Type B pancreatic cell (in vitro differentiated cells): ENCODE results near the gene ACKR1. TPM values are rescaled to one million over a fixed set of nuclear protein-coding genes. Genes with fewer than 3 reads are reported as not detected.

Experiments
- DNase-seq: peaks from one replicate; pipeline ENCODE4 v3.0.0; 2021; ENCODE audit warnings: mixed read lengths; ENCODE audit not compliant: unreplicated experiment; ENCODE audit errors: extremely low spot score
- H3K27ac Mint-ChIP-seq: 2 replicates; pipeline ENCODE4 v1.8.0; 2021; ENCODE audit warnings: mild to moderate bottlenecking, mixed read lengths
- H3K27me3 Mint-ChIP-seq: 2 replicates; pipeline ENCODE4 v1.8.0; 2021; ENCODE audit warnings: mixed read lengths
- H3K36me3 Mint-ChIP-seq: 2 replicates; pipeline ENCODE4 v1.8.0; 2021; ENCODE audit warnings: mixed read lengths
- H3K4me1 Mint-ChIP-seq: one replicate; pipeline ENCODE4 v1.8.0; 2021; ENCODE audit warnings: mixed read lengths; ENCODE audit not compliant: unreplicated experiment
- H3K4me3 Mint-ChIP-seq: 2 replicates; pipeline ENCODE4 v1.8.0; 2021; ENCODE audit warnings: mild to moderate bottlenecking, mixed read lengths
- H3K9me3 Mint-ChIP-seq: 2 replicates; pipeline ENCODE4 v1.8.0; 2021; ENCODE audit warnings: mixed read lengths
- total RNA-seq: library from RNA; stranded (reverse); gene quantifications from 2 replicates; pipeline ENCODE4 v1.2.1, GENCODE V29; 2021; ENCODE audit warnings: low replicate concordance
- TF ChIP-seq, protein P1 (sequence below): fragments of 200-600 bp; sonication (generic); conservative IDR thresholded peaks from 2 replicates; pipeline ENCODE4 v1.5.0; 2021; ENCODE audit warnings: antibody characterized with exemption, mild to moderate bottlenecking

Gene ACKR1
- total RNA-seq, 1 donor from 2014 or later = 0.63 TPM

DNA sequence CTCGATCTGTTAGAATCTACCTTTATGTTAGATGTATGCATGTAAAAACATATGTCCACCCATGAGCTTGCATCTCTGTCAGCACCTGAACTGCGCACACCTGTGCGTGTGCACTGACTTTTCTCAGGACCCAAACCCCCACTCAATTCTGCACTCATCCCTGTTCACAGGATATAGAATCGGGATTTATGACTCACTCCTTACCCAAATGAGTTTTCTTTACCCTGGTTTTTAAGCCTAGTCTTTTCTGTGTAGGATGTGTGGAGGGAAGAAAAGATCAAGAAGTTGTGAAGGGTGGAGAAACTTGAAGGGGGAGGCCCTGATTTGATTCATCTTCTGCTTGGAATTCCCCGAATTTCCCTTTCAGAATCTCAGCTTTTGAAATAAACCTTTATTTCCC, 2.4 kb downstream of the ACKR1 start:
- Mint-ChIP-seq H3K4me3 (no peak overlapping the region), H3K36me3 (no peaks in the 10 kb centered on the region), H3K27me3 (peaks cover 71% of the 10 kb centered on the region), H3K9me3 (no peaks in the 10 kb centered on the region), H3K4me1 (no peaks in the 10 kb centered on the region), H3K27ac (no peak overlapping the region)
- DNase-seq = no peak
- TF ChIP-seq, protein P1, sequence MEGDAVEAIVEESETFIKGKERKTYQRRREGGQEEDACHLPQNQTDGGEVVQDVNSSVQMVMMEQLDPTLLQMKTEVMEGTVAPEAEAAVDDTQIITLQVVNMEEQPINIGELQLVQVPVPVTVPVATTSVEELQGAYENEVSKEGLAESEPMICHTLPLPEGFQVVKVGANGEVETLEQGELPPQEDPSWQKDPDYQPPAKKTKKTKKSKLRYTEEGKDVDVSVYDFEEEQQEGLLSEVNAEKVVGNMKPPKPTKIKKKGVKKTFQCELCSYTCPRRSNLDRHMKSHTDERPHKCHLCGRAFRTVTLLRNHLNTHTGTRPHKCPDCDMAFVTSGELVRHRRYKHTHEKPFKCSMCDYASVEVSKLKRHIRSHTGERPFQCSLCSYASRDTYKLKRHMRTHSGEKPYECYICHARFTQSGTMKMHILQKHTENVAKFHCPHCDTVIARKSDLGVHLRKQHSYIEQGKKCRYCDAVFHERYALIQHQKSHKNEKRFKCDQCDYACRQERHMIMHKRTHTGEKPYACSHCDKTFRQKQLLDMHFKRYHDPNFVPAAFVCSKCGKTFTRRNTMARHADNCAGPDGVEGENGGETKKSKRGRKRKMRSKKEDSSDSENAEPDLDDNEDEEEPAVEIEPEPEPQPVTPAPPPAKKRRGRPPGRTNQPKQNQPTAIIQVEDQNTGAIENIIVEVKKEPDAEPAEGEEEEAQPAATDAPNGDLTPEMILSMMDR = no peak

DNA sequence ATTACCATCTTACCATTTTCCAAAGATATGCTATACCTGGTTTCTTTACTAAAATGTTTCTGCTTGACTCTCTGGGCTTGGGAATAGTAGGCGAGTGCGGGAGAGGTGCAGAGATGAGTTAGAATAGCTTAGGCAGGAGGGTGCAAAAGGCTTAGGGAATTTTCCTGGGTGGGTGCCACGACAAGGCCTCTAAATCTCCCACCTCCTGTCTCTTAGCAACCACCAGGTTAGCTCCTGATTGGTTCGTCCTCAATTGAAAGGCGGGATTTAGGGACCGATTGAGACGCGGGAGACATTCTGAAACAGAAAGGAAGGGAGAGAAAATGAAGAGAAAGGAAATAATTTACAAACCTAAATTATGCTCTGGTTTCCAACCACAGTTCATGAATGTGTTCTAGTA, 3.1 kb downstream of the ACKR1 start:
- Mint-ChIP-seq H3K4me1 (no peaks in the 10 kb centered on the region), H3K27ac (no peak overlapping the region), H3K9me3 (no peaks in the 10 kb centered on the region), H3K27me3 (peaks cover 73% of the 10 kb centered on the region), H3K4me3 (no peak overlapping the region), H3K36me3 (no peaks in the 10 kb centered on the region)
- TF ChIP-seq, protein P1 = no peak
- no peak for DNase-seq

DNA sequence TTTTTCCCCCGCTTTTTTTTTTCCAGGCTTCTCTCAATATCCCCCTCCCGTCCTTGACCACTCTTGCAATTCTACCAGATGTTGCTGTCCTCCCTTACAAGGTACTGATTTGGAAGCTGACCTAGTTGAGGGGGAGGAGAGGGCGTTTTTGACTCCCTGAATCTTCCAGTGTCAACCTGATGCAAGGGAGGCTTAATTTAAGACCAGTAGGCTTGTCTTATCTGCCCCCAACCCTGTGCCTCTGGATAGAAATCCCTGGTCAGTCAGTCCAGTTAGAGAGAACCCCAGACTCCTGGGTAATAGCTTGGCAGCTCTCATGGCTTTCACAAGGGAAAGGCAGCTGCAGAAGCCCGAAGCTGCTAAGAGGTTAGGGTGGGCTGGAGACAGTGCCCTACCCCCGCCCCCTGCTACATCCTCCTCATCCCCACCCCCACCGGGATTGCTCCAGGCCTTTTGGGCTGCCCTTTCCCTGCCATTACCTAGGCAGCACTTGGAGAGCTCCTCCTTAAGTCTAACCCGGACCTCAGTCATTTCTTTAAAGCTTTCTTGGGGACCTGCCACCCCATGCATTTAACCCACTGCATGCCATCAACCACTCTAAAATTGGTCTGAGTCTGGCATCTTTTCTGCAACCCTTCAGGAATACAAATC, 3.6 kb downstream of the ACKR1 start:
- Mint-ChIP-seq H3K27me3 (peaks cover 75% of the 10 kb centered on the region), H3K36me3 (no peaks in the 10 kb centered on the region), H3K4me3 (no peak overlapping the region), H3K27ac (no peak overlapping the region), H3K9me3 (no peaks in the 10 kb centered on the region), H3K4me1 (no peaks in the 10 kb centered on the region)
- TF ChIP-seq, protein P1 = no peak
- DNase-seq = no peak

DNA sequence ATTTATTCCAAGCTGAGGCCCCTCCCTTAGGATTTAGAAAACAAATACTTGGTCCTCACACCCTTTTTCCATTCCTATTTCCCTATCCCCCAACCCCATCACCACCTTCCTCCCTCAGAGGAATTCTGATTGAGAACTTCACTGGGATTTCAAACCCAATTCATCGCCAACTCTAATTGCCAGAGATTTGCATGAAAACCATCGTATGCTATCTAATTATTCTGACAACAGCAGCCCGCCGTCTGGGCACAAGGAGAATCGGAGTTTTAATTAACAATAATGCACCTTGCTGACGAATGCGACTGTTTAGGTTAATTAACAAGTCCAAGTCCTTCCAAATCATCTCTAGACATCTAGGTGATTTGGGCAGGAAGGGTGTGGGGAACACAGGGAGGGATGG, 4.4 kb downstream of the ACKR1 start:
- Mint-ChIP-seq H3K27me3 (peaks cover 74% of the 10 kb centered on the region), H3K36me3 (no peaks in the 10 kb centered on the region)

DNA sequence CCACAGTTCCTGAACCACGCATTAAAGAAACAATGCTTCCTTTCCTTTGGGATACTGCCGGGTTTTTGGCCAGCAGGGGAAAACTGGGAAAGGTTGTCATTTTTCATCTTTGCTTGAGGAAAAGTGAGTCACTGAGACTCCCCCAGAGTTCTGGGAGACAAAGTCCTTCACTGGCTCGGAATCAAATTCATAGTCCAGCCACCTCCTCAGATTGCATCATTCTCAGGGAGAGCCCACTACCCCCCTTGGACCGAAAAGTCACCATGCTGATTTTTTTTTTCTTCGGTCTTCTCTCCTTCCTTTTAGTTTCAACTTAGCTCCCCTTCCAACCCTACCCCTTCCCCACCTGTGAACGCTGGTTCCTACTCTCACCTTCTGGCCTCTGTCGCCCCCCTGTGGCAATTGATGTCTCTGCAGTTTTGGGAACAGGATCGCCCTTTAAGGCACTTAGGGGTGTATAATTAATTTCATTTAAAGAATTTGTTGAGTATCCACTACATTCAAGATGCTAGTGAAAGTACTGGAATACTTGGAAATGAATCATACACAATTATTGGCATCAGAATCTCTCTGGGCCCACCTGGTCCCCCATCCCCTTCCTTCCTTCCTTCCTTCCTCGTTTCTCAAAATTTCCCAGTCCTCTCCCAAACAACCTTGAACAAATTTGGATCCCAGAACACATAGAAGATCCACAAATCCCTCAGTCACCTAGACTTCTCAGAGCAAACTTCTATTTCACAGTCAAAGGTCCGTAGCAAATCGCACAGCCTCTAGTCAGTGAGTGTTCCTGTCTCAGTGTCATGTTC, 6.9 kb downstream of the ACKR1 start:
- peaks cover 74% of the 10 kb centered on the region for H3K27me3 Mint-ChIP-seq

More for the DNA sequence above, 4.4 kb downstream of the ACKR1 start:
- no peak overlapping the region for H3K4me3 Mint-ChIP-seq
- H3K9me3 Mint-ChIP-seq = no peaks in the 10 kb centered on the region
- no peak overlapping the region for H3K27ac Mint-ChIP-seq
- H3K4me1 Mint-ChIP-seq = no peaks in the 10 kb centered on the region
- TF ChIP-seq, protein P1 = no peak
- no peak for DNase-seq

More for the DNA sequence above, 6.9 kb downstream of the ACKR1 start:
- H3K4me1 Mint-ChIP-seq = no peaks in the 10 kb centered on the region
- TF ChIP-seq, protein P1 = peak; percentile 93
- DNase-seq = no peak
- H3K9me3 Mint-ChIP-seq = no peaks in the 10 kb centered on the region
- H3K27ac Mint-ChIP-seq = no peak overlapping the region
- no peaks in the 10 kb centered on the region for H3K36me3 Mint-ChIP-seq
- no peak overlapping the region for H3K4me3 Mint-ChIP-seq
